DND-41 (cell line): ENCODE data around the gene PPP1R12A.

Source experiments
- EZH2 ChIP-seq: IDR thresholded peaks from 3 replicates; pipeline ENCODE4 v1.6.1; 2012; ENCODE audit warnings: borderline replicate concordance, low read depth, mild to moderate bottlenecking, moderate library complexity, low read length, inconsistent platforms; ENCODE audit not compliant: severe bottlenecking
- TF ChIP-seq, protein P1 (sequence below): IDR thresholded peaks from 2 replicates; pipeline ENCODE4 v1.5.1; 2012; ENCODE audit warnings: borderline replicate concordance, low read length, moderate library complexity, mild to moderate bottlenecking; ENCODE audit not compliant: poor library complexity, severe bottlenecking; ENCODE audit errors: extremely low read depth

DNA sequence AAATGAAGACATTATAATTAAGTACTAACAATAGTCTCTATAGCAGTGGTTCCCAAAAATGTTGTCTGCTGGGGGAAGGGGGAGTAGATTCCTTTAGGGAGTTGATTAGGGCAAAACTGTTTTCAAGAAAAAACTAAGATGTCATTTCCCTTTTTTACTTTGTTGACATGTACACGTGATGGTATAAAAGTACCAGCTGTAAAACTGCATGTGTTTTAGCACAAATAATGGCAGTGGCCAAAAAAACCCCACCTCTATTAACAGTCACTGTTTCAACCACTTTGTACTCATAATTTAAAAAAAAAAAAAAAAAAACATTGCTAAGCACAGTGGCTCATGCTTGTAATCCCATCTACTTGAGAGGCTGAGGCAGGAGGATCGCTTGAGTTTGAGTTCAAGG lies 61.7 kb downstream of the PPP1R12A start:
- TF ChIP-seq, protein P1, sequence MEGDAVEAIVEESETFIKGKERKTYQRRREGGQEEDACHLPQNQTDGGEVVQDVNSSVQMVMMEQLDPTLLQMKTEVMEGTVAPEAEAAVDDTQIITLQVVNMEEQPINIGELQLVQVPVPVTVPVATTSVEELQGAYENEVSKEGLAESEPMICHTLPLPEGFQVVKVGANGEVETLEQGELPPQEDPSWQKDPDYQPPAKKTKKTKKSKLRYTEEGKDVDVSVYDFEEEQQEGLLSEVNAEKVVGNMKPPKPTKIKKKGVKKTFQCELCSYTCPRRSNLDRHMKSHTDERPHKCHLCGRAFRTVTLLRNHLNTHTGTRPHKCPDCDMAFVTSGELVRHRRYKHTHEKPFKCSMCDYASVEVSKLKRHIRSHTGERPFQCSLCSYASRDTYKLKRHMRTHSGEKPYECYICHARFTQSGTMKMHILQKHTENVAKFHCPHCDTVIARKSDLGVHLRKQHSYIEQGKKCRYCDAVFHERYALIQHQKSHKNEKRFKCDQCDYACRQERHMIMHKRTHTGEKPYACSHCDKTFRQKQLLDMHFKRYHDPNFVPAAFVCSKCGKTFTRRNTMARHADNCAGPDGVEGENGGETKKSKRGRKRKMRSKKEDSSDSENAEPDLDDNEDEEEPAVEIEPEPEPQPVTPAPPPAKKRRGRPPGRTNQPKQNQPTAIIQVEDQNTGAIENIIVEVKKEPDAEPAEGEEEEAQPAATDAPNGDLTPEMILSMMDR = no peak
- no peak for TF ChIP-seq EZH2
